ENCODE results near the gene ALCAM. TPM values are rescaled to one million over a fixed set of nuclear protein-coding genes. Genes with fewer than 3 reads are reported as not detected.

Gene ALCAM
- total RNA-seq, 1 donor from 2014 or later = 294 TPM

- no peak for TF ChIP-seq CTCF (IDR thresholded peaks at IDR 0.05; ENCODE audit: insufficient read depth, low read length, severe bottlenecking)
Measured at GRCh38 chr3:105356396-105356795, 10.3 kb upstream of the ALCAM start.

GRCh38 chr3:105356988-105357387 is 9.7 kb upstream of the ALCAM start:
- DNase-seq (ENCODE audit: low read depth) (no peak), FAIRE-seq (no peak)
- Histone ChIP-seq H3K36me3 (ENCODE audit: control insufficient read depth, insufficient read depth, low read length) (no peaks in the 10 kb centered on the region), H3K27me3 (ENCODE audit: control insufficient read depth, insufficient read depth, low read length) (no peaks in the 10 kb centered on the region), H3K4me3 (ENCODE audit: low read depth, low read length) (no peak overlapping the region)
- no peak for TF ChIP-seq CTCF (IDR thresholded peaks at IDR 0.05; ENCODE audit: insufficient read depth, low read length, severe bottlenecking)

More at GRCh38 chr3:105356396-105356795, 10.3 kb upstream of the ALCAM start:
- Histone ChIP-seq H3K4me3 (ENCODE audit: low read depth, low read length) (no peak overlapping the region), H3K27me3 (ENCODE audit: control insufficient read depth, insufficient read depth, low read length) (no peaks in the 10 kb centered on the region), H3K36me3 (ENCODE audit: control insufficient read depth, insufficient read depth, low read length) (no peaks in the 10 kb centered on the region)
- DNase-seq (ENCODE audit: low read depth) (no peak), FAIRE-seq (no peak)

- TF ChIP-seq CTCF (IDR thresholded peaks at IDR 0.05; ENCODE audit: insufficient read depth, low read length, severe bottlenecking) = no peak
- H3K36me3 ChIP-seq (ENCODE audit: control insufficient read depth, insufficient read depth, low read length) = no peaks in the 10 kb centered on the region
- no peaks in the 10 kb centered on the region for H3K27me3 ChIP-seq (ENCODE audit: control insufficient read depth, insufficient read depth, low read length)
- H3K4me3 ChIP-seq (ENCODE audit: low read depth, low read length) = no peak overlapping the region
- FAIRE-seq = peak; percentile 73
- peak; percentile 61 for DNase-seq (ENCODE audit: low read depth)
Measured at GRCh38 chr3:105359098-105359762, 7.5 kb upstream of the ALCAM start.

- no peak for DNase-seq (ENCODE audit: low read depth)
- TF ChIP-seq CTCF (IDR thresholded peaks at IDR 0.05; ENCODE audit: insufficient read depth, low read length, severe bottlenecking) = no peak
- no peaks in the 10 kb centered on the region for H3K27me3 ChIP-seq (ENCODE audit: control insufficient read depth, insufficient read depth, low read length)
- H3K4me3 ChIP-seq (ENCODE audit: low read depth, low read length) = no peak overlapping the region
- H3K36me3 ChIP-seq (ENCODE audit: control insufficient read depth, insufficient read depth, low read length) = no peaks in the 10 kb centered on the region
- FAIRE-seq = no peak
Measured at GRCh38 chr3:105360003-105360402, 6.7 kb upstream of the ALCAM start.

- Histone ChIP-seq H3K4me3 (ENCODE audit: low read depth, low read length) (no peak overlapping the region), H3K36me3 (ENCODE audit: control insufficient read depth, insufficient read depth, low read length) (no peaks in the 10 kb centered on the region), H3K27me3 (ENCODE audit: control insufficient read depth, insufficient read depth, low read length) (no peaks in the 10 kb centered on the region)
- FAIRE-seq (no peak), DNase-seq (ENCODE audit: low read depth) (peak; percentile 83)
- TF ChIP-seq CTCF (IDR thresholded peaks at IDR 0.05; ENCODE audit: insufficient read depth, low read length, severe bottlenecking) = no peak
Measured at GRCh38 chr3:105362021-105362665, 4.6 kb upstream of the ALCAM start.

Data from bronchial epithelial cell (primary cell).